Activated CD4-positive, alpha-beta T cell treated with anti-CD3 and anti-CD28 coated beads, Interleukin-10, Interleukin-2, amounts not matched to agents 100 ng/mL and 50 ng/mL, durations not matched to agents 16 hours and 8 hours (primary cell): ENCODE measurements around the gene UNCX.

Experiments
- DNase-seq: peaks from one replicate; pipeline ENCODE4 v3.0.0-alpha.2; 2020

UNCX gene

DNA sequence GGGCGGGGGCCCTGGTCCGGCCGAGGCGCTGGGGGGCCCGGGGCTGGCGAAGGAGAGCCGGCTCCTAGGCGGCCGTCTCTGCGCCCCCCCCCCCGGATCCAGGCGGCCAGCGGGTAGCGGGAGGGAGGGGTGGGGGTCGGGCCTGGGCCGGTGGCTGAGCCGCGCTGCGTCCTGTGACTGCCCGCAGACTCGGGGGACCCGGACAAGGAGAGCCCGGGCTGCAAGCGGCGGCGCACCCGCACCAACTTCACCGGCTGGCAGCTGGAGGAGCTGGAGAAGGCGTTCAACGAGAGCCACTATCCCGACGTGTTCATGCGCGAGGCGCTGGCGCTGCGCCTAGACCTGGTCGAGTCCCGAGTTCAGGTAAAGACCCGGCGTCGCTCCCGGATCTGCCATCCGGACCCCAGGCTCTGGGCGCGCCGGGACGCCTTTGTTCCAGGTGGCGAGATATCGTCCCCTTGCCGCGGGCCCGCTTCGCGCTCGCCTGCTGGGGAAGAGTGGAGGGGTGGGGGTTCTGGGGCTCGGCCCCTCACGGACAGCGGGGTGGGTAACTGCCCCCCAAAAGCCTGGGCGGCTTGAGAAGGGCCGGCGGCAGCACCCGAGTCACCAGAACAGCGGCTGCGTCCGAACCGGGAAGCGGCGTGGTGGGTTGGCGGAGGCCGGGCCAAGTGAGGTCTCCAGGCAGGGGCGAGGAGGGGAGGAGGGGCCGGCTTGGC is 819 bp downstream of the UNCX start:
- no peak for DNase-seq

DNA sequence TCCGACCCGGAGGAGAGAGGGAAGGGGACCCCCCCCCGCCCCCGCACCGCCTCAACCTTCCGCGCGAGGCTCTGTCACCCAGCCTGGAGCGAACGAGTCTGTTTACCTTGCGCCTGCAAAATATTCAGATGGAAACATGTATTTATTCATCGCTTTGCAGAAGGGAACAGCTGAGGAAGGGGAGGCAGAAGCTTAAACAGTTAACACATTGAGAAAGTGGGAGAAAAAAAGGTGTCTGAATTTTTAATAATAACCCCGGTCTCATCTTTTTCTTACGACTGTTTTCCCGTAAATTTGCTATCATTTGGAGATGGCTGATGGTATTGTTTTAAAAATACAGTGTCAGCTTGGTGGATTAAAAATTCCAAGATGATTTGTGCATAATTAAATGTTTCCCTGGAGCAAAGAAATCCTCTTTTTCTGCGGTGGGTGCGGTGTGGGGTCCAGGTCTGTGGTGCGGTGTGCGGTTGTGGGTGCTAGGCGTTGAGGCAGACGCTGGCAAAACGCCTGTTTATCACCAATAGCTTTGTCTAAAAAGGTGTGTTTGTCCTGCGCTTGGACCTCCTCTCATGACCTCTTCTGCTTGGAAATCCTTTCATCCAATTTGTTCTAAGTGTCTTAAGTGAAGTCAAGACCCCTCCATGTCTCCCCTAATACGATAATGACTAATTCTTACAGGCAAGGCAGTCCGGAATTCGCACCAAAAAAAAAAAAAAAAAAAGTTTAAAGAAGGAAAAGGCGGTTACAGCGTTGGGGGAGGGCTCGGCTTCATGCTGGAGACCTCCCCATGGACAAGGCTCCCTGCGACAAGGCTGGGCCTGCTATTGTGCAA is 1.6 kb downstream of the UNCX start:
- DNase-seq = no peak

DNA sequence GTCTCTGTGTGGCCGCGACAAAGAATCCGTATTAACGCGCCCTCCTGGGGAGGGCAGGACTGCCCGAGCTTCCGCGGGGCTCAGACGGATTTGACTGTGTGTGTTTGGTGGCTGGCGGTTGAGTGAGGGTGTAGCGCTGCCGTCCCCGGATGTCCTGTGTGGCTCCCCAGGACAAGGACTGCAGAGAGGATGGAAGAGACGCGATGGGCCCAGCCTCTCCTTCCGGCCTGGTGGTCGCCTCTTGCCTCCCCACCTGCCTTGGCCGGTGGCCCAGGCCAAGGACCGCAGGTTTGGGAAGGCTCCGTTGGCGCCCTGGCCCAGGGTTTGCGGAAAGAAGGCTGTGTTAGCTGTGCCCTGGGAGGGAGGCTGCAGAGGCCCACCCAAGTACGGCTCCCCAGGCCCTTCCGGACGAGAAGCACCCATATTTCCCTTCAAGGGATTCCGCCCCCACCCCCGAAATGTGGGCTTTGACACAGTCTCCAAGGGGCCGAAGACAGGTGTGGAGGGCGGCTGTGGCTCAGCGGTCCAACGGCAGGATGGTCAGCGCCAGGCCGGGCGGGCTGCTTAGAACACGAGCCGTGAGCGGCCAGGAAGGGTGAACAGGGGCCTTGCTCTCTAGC is 2.3 kb downstream of the UNCX start:
- peak; percentile 25 for DNase-seq

DNA sequence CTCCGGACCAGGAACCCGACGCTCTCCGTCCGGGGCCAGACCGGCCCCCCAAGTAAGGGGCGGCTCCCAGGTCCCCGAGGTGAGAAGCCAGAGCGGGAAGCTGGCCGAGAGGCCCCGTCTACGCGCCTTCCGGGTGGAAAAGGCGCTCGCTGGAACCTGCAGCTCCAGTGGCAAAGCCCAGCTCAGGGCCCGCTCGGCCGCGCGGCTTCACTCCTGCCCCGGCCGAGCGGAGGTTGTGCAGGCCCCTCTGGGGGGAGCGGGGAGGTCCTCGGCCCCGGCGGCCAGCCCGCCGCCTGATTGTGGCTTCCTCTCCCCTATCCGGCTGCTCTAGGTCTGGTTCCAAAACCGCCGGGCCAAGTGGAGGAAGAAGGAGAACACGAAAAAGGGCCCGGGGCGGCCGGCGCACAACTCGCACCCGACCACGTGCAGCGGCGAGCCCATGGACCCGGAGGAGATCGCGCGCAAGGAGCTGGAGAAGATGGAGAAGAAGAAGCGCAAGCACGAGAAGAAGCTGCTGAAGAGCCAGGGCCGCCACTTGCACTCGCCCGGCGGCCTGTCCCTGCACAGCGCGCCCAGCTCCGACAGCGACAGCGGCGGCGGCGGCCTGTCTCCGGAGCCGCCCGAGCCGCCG is 2.9 kb downstream of the UNCX start:
- DNase-seq = no peak

DNA sequence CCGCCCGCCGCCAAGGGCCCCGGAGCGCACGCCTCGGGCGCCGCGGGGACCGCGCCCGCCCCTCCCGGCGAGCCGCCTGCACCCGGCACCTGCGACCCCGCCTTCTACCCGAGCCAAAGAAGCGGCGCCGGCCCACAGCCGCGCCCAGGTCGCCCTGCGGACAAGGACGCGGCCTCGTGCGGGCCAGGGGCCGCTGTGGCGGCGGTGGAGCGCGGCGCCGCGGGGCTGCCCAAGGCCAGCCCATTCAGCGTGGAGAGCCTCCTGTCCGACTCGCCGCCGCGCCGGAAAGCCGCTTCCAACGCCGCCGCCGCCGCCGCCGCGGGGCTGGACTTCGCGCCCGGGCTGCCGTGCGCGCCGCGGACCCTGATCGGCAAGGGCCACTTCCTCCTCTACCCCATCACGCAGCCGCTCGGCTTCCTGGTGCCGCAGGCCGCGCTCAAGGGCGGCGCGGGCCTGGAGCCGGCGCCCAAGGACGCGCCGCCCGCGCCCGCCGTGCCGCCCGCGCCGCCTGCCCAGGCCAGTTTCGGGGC is 3.5 kb downstream of the UNCX start:
- DNase-seq = no peak

DNA sequence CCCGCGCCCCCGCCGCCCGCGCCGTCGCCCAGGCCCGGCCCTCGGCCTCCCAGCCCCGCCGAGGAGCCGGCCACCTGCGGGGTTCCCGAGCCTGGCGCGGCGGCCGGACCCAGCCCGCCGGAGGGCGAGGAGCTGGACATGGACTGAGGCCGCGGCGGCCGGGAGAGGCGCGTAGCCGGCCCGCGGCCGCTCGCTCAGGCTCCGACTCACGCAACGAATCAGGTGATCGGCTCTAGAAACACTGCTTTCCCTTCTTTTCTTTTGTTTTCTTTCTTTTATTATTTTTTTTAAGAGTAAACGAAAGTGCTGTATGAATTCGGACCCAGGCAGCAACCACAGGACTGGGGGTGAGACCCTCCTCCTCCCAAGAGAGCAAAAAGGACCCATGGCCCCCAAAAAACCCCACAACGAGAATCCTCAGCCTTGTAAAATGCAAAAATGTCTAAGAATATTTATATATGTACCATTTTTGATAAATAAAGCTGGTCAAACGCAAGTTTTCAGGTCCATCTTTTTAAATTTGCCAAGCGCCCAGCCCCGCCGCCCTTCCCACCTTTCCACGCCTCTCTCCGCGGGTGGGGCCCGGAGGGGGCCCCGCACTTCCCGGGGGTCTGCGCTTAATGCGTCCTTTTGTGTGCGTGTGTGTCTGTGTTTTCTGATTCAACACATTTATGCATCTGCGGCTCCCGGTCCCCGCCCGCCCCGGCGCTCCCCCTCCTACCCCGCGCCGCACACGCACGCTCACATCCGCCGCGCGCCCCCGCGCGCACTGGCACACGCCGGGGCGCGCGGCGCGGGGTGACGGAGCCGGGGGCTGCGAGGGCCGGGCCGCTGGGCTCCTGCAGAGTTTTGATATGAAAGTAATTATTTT is 4.4 kb downstream of the UNCX start:
- no peak for DNase-seq

DNA sequence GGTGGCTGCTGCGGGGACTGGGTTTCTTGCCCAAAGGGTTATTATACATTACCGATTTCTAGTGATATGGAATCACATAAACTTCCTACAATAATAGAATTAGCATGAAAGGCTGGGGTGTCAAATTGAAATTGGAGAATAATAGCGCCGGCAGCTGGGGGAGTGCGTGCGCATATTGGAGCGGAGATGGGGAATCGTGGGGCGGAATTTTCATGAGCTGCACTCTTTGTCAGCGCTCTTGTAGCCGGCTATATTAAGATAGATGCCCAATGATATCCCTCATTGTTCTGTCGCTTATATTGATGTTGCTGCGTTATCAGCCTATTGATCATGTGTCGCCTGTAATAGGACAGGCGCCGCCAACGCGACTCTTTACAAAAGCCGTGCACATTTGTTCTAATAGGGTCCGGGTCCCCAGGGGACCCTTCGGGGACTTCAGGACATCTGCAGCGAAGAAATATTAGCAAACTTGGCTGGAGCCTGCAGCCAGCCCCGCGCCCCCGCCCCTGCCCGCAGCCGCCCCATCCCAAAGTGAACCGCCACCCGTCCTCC is 5.1 kb downstream of the UNCX start:
- no peak for DNase-seq

DNA sequence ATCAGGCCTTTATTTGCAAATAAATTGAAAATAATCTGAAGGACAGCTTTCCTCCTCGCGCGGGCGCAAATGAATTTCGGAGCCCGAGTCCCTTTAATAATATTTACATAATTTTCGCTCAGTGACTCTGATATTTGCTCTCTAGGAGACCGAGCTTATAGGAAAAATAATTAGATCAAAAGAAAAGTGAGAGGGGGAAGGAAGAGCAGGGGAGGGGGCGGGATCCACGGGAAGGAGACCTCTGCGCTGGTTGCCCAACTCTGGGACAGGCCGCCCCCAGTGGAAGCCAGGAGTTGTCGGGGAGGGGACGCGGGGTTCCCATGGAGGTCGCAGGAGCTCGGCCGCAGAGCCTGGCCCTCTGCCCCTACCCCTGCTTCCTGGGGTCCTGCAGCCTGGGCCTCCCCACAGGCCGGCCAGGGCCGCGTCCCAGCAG is 5.8 kb downstream of the UNCX start:
- no peak for DNase-seq

DNA sequence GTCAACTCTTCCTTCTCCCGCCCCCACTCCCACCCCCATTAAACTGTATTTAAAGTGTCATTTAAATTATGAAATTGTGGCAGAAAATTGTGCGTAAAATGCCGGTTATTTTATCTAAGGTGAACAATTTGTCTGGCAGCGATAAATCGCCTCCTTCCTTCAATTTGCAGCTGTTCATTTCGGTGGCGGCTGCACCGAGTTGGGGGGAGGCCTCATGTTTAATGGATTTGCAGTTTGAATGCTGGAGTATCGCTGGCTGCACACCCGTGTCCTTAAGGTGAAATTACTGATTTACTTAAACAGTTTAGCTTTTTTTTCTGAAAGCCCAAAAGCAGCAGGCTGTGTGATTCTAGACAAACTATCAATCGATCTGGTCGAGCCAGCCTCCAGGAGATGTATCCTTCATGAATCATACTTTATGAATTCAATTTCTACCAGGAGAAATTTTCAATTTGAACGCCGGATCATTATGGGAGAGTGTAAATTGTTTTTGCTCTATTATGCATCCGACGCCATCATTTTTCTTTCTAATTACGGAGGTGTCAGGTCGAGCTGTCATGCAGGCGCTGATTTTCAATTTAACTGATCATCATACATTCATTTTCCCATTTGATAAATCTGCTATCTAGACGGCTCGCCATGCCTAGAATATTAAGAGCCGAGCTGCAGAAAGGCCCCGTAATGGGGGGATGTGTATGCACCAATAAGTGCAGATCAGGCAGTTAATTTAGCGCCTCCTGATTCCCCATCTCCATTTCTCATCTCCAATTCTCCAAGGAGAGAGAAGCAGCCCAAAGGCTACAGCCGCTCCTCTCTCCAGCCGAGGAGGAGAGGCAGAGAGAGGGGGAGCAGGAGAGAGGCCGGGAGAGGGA is 6.5 kb downstream of the UNCX start:
- no peak for DNase-seq

DNA sequence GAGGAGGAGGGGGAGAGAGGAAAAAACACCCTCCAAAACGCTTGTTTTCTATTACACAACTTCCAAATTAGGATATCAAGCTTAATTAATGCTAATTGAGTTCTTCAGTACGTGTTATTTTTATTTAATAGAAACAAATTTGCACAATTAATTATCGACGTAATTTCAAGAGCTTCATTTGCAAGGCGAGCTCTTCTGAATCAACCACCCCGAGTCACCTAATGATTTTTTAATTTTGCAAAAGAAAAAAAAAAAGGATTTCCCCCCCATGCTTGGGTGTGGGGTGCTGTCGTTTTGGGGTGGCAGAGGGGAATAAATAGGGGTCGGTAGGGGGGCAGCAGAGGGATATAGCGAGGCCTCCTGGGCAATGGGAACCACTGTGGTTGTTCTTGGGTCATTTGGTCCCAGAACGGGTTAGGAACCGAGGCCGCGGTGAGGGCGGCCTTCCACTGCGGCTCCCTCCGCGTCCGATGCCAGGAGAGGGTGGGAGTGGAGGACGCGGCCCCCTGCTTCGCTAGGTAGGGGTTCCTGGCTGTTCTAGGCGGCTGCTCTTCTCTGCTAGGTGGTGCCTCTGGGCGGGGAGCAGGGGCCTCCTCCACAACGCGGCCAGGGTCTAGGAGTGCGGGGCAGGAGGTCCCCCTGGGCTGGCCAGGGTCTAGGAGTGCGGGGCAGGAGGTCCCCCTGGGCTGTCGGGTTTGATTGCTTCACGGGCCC is 7.3 kb downstream of the UNCX start:
- DNase-seq = no peak

DNA sequence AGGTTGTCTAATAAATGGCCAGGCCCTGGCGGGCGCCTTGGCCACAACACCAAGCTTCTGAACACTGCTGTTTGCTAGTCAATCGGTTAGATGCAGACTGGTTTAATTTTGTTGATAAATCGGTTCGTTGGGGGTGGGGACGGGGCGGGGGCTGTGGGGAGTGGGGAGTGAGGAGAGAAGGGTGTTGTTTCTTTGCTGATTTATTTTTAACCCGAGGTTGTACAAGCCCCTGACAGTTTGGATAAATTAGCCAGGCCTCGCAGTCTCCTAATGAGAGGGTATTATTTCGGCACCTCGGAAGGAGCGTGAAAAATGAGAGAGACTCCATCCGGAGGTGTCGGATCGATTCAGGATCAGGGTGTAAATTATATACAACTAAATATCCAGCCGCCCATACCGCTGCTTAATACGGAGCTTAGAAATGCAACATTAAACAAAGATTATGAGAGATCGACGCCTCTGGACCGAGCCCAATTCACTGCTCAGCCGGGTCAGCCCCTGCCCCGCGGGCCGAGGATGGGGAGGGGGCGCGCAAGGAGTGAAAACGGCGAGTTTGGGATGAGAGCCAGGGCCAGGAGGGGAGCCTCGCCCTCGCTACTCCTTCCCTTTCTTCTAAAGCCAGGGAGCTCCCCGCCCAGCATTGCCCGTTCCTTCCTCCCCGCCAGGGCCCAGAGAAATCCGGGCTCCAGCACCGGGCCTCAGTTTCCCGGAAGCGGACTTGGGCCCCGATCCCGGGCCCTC is 8.0 kb downstream of the UNCX start:
- DNase-seq = no peak

DNA sequence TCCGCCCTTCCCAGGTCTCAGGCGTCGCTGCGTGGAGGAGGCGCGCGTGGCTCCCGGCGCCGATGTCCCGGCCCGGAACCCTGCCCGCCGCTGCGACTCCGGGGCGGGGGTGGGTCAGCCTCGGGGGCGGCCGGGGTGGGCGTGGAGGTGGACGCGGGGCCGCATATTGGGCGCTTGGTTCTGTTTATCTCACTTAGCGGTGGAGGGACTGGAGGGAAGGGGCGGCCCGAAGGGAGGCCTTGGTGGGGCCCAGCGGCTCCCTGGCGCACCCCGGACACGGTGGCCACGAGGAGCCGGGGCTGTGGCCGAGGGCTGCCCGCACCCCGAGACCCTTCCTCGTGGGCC is 8.6 kb downstream of the UNCX start:
- DNase-seq = no peak

DNA sequence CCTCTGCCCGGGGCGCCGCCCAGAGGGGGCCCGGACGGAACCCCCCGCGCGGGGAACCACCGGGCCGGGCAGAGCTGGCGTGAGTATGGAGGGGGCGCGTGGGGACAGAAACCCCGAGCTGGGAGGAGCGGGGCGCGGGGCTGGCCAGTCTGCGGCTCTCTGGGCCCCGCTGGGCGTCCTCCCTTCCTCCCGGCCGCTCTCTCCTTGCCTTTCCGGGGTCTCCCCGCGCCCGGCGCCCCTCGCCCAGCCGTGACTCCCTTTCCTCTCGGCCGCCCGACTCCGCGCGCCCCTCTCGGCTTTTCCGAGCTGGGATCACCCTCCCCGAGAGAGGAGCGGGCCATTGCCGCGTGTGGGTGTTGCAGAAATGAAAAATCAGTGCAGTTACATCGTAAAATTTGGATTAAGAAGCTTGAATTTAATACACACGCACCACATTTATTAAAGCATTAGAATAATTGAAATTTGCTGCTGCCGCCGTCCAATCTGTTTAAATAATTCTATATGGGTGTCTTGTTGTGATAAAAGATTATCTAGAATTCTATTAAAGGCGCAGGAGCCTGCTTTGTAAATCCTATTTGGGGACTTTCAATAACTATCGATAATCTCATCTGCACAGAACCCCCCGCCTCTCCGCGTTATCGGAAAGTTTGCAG is 9.1 kb downstream of the UNCX start:
- no peak for DNase-seq

DNA sequence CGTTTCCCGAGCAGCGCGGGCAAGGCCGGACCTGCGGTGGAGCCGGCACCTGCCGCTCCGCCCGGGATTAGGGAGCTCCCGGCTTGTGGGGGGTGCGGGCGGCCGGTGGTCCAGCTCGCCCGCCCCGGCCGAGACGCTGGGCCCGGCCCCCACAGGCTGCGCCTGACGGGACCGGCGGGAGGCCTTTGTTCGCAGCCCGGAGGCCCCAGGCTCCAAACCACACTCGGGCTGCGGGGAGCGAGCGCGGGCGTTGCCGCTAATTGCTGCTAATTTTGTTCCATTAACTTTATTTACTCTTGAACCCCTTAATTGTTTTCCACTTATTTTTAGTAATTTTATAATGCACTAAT is 9.6 kb downstream of the UNCX start:
- no peak for DNase-seq

DNA sequence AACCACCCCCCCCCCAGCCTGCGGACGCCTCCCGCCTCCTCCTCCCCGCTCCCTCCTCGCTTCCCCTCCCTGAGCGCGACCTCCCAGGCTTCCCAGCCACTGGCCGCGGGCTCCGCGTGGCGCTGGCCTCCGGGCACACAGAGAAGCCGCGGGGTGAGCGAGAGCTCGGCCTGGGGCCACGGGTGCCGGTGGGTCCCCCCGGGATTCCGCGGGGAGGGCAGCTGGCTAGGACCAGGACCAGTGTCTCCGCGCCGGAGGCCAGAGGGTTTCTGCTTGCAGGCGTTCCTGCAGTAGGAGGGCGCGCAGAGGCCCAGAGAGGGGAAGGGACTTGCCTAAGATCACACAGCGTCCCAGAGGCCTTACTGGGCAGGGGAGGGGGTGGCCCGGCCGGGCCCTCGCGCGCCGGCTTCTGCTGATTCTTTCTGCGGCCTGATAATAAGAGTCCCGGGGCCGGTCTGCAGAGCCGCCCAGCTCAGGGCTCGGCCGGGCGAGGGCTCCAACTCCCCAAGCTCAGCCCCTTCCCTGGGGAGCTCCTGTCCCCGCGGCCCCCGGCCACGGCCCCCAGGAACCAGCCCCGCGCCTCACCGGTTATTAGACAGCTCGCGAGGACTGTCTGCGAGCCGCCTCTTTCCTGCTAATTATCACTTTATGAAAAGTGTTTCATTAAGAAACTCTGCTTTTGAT is 10.1 kb downstream of the UNCX start:
- no peak for DNase-seq

DNA sequence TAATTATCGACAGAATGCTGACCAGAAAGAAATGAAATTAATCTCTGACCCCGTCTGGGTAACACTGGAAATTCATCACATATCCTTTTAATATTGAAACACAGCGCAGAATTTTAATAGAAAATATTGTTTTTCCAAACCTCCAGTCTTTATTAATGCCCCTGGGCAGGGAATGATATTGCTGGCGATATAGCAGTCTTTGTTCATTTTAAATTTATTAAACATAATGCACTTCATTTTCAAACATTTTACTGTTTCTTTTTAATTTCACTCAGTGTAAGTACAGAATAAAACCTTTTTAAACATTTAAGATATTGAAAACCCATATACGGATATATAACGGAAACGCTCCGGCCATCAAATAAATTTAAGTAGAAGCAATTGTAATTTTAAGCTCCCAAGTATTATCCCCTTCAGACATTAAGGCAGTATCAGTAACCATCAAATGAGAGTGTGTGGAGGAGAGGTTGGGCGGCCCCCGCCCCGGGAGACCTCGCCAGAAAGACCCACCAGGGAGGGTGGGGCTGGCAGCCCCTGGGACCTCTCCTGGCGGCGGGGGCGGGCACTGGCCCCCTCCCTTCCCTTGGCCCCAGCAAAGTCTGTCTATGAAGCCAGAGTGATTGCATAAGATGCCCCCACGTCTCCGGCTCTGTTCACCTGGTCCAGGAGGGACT is 10.8 kb downstream of the UNCX start:
- no peak for DNase-seq

DNA sequence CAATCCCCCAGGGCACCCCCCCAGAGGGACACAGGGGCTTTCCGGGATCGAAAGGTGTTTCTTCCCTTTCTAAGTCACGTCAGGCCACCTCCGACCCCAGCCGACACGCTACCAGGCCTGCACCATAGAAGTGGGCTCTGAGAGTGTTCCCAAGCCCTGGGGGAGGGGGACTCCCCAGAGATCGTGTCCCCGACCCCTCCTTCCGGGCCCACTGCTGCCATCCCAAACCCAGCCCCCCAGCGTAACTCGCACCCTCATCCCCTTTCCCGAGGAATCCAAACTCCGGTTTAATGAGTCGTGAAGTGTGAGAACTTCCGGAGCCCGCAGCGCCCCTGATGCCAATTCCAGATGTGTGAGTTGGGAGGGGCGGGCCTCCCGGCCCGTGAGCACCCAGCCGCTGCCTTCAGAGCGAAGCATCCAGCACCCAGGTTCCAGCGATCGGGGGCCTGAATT is 11.3 kb downstream of the UNCX start:
- DNase-seq = no peak
